HL-60 (cell line): ENCODE data around the gene HNF1B.

Experiments
- DNase-seq, 2 experiments: peaks; one replicate each; pipeline ENCODE4 v3.0.0-alpha.2; 2010 to 2020; ENCODE audit warnings: low read depth in 1 of 2, low spot score in 1 of 2
- H3K27ac ChIP-seq: fragments of 250-450 bp; sonication (Bioruptor Pico); replicated peaks from 2 replicates; pipeline ENCODE4 v1.5.1; 2020; ENCODE audit warnings: mild to moderate bottlenecking, moderate library complexity
- H3K27me3 ChIP-seq: fragments of 250-450 bp; sonication (Bioruptor Pico); 2 replicates; pipeline ENCODE4 v1.5.1; 2021; ENCODE audit warnings: mild to moderate bottlenecking, moderate library complexity; ENCODE audit not compliant: insufficient read depth, poor library complexity, severe bottlenecking
- H3K4me3 ChIP-seq: replicated peaks from 2 replicates; pipeline ENCODE4 v1.5.1; 2011; ENCODE audit warnings: mild to moderate bottlenecking, control low read depth, low read length; ENCODE audit not compliant: insufficient read depth
- GABPA ChIP-seq: IDR thresholded peaks from 2 replicates; pipeline ENCODE4 v1.6.1; 2012; ENCODE audit warnings: low read depth
- POLR2AphosphoS5 ChIP-seq: IDR thresholded peaks from 2 replicates; pipeline ENCODE4 v1.6.1; 2012; ENCODE audit warnings: low read depth
- REST ChIP-seq: IDR thresholded peaks from 2 replicates; pipeline ENCODE4 v1.6.1; 2012; ENCODE audit warnings: low read depth; ENCODE audit not compliant: insufficient replicate concordance
- SPI1 ChIP-seq: IDR thresholded peaks from 2 replicates; pipeline ENCODE4 v1.6.1; 2012; ENCODE audit warnings: low read depth, mild to moderate bottlenecking, borderline replicate concordance
- TF ChIP-seq, protein P1 (sequence below): IDR thresholded peaks from one replicate; pipeline ENCODE4 v1.5.1; 2011; ENCODE audit warnings: low read length, control low read depth, inconsistent platforms; ENCODE audit not compliant: insufficient read depth

The HNF1B gene

GRCh38 chr17:37695726-37696125 lies 49.1 kb downstream of the HNF1B start:
- no peak for TF ChIP-seq POLR2AphosphoS5
- TF ChIP-seq REST = no peak
- no peak for TF ChIP-seq SPI1
- TF ChIP-seq, protein P1, sequence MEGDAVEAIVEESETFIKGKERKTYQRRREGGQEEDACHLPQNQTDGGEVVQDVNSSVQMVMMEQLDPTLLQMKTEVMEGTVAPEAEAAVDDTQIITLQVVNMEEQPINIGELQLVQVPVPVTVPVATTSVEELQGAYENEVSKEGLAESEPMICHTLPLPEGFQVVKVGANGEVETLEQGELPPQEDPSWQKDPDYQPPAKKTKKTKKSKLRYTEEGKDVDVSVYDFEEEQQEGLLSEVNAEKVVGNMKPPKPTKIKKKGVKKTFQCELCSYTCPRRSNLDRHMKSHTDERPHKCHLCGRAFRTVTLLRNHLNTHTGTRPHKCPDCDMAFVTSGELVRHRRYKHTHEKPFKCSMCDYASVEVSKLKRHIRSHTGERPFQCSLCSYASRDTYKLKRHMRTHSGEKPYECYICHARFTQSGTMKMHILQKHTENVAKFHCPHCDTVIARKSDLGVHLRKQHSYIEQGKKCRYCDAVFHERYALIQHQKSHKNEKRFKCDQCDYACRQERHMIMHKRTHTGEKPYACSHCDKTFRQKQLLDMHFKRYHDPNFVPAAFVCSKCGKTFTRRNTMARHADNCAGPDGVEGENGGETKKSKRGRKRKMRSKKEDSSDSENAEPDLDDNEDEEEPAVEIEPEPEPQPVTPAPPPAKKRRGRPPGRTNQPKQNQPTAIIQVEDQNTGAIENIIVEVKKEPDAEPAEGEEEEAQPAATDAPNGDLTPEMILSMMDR = no peak
- TF ChIP-seq GABPA = no peak
- DNase-seq = no peak
- Histone ChIP-seq H3K27ac (no peak overlapping the region), H3K4me3 (no peak overlapping the region), H3K27me3 (no peaks in the 10 kb centered on the region)

DNA sequence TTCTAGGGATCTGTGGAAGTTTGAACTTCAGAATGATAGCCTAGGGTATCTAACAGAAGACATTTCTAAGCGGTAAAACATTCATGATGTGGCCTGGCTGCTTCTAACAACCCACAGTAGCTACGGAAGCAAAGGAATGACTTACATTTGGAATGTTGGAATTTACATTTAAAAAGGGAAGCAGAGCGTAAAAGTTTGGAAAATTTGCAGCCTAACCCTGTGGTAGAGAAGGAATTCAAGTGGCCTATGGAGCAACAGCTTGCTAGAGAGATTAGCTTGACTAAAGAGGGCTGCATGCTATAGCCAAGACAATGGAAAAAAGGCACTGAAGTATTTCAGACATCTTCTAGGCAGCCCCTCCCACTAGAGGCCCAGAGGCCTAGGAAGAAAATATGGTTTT lies 50.1 kb downstream of the HNF1B start:
- Histone ChIP-seq H3K27ac (no peak overlapping the region), H3K4me3 (no peak overlapping the region), H3K27me3 (no peaks in the 10 kb centered on the region)
- DNase-seq = no peak
- no peak for TF ChIP-seq SPI1
- TF ChIP-seq, protein P1 = no peak
- TF ChIP-seq GABPA = no peak

GRCh38 chr17:37693328-37693727 lies 51.5 kb downstream of the HNF1B start:
- Histone ChIP-seq H3K27me3 (no peaks in the 10 kb centered on the region), H3K4me3 (no peak overlapping the region), H3K27ac (no peak overlapping the region)
- TF ChIP-seq REST (no peak), POLR2AphosphoS5 (no peak), SPI1 (no peak), GABPA (no peak)
- TF ChIP-seq, protein P1 = no peak
- DNase-seq = no peak

- TF ChIP-seq REST = no peak
- TF ChIP-seq GABPA = no peak
- TF ChIP-seq SPI1 = no peak
- TF ChIP-seq POLR2AphosphoS5 = no peak
- TF ChIP-seq, protein P1 = no peak
- no peaks in the 10 kb centered on the region for H3K27me3 ChIP-seq
These were observed 53.1 kb downstream of the HNF1B start for GRCh38 chr17:37691807-37692206.

More at GRCh38 chr17:37691807-37692206, 53.1 kb downstream of the HNF1B start:
- no peak overlapping the region for H3K27ac ChIP-seq
- DNase-seq = no peak
- H3K4me3 ChIP-seq = no peak overlapping the region
